DMS53 (cell line): ENCODE data around the gene EID3.
"Not testable (repeated sequence)": the region's sequence is repeated elsewhere in the genome, so short reads cannot be mapped to it uniquely, and the experiment has no call there.

ENCODE experiments used
- DNase-seq: peaks from one replicate; lab custom pipeline; 2025; lab: John Stamatoyannopoulos, UW

Gene EID3

GRCh38 chr12:104313568-104314241 is 10.2 kb downstream of the EID3 start:
- DNase-seq, result no peak

- peak; percentile 25 for DNase-seq
Observed at GRCh38 chr12:104314242-104314614, 10.7 kb downstream of the EID3 start.

GRCh38 chr12:104315326-104316224 is 12.0 kb downstream of the EID3 start:
- DNase-seq, result no peak

- DNase-seq, result no peak
Observed at GRCh38 chr12:104316936-104317335, 13.4 kb downstream of the EID3 start.

GRCh38 chr12:104317538-104318210 is 14.1 kb downstream of the EID3 start:
- no peak for DNase-seq

- no peak for DNase-seq
Observed at GRCh38 chr12:104319028-104319427, 15.5 kb downstream of the EID3 start.

- no peak for DNase-seq
Observed at GRCh38 chr12:104319918-104320626, 16.5 kb downstream of the EID3 start.

GRCh38 chr12:104320627-104321024 is 17.1 kb downstream of the EID3 start:
- no peak for DNase-seq

- DNase-seq, result no peak
Observed at GRCh38 chr12:104321949-104322348, 18.4 kb downstream of the EID3 start.

GRCh38 chr12:104322533-104322932 is 19.0 kb downstream of the EID3 start:
- not testable (repeated sequence) for DNase-seq

- DNase-seq, result no peak
Observed at GRCh38 chr12:104323899-104324298, 20.4 kb downstream of the EID3 start.

GRCh38 chr12:104328278-104328677 is 24.7 kb downstream of the EID3 start:
- not testable (repeated sequence) for DNase-seq

- no peak for DNase-seq
Observed at GRCh38 chr12:104328790-104329189, 25.3 kb downstream of the EID3 start.

- DNase-seq, result no peak
Observed at GRCh38 chr12:104329707-104330532, 26.4 kb downstream of the EID3 start.

GRCh38 chr12:104331376-104331775 is 27.8 kb downstream of the EID3 start:
- no peak for DNase-seq

GRCh38 chr12:104332273-104332672 is 28.7 kb downstream of the EID3 start:
- not testable (repeated sequence) for DNase-seq

- no peak for DNase-seq
Observed at GRCh38 chr12:104333692-104334255, 30.2 kb downstream of the EID3 start.

GRCh38 chr12:104334581-104334980 is 31.0 kb downstream of the EID3 start:
- no peak for DNase-seq

GRCh38 chr12:104336115-104336514 is 32.6 kb downstream of the EID3 start:
- no peak for DNase-seq

GRCh38 chr12:104337030-104337558 is 33.6 kb downstream of the EID3 start:
- no peak for DNase-seq

- DNase-seq, result no peak
Observed at GRCh38 chr12:104339663-104340062, 36.1 kb downstream of the EID3 start.
